ENCODE data around the gene KIF2A.
A peak's percentile ranks its signal among the peaks of the same experiment; 100 is the strongest.

The KIF2A gene

GRCh38 chr5:62333250-62333794 lies 27.3 kb downstream of the KIF2A start:
- TF ChIP-seq CTCF (conservative IDR thresholded peaks at IDR 0.05; ENCODE audit: low read depth, low read length), result no peak

GRCh38 chr5:62334082-62334481 lies 28.1 kb downstream of the KIF2A start:
- no peak for TF ChIP-seq CTCF (conservative IDR thresholded peaks at IDR 0.05; ENCODE audit: low read depth, low read length)
- no peak for DNase-seq (ENCODE audit: low read depth)
- H3K4me3 ChIP-seq (ENCODE audit: low read depth, low read length), result no peak overlapping the region

More at GRCh38 chr5:62333250-62333794, 27.3 kb downstream of the KIF2A start:
- DNase-seq (ENCODE audit: low read depth), result no peak
- no peak overlapping the region for H3K4me3 ChIP-seq (ENCODE audit: low read depth, low read length)

DNA sequence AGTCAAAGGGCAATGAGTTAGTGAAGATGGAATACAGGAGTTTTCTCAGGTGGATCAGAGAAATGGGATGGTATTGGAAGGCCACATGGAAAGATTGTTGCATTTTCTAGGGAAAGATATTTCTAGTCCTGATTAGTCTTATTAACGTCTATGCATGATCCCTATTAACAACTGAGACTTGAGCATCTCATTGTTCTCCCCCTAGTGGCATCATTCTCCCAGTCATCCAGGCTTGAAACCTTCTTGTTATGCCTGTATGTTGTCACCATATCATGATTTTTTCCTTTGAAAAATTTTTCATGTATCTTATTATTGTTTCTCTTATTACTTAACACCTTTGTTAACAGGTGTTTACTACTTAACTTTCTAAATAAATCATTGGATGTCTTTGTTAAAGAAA lies 34.4 kb downstream of the KIF2A start:
- peak; percentile 64 for TF ChIP-seq CTCF (conservative IDR thresholded peaks at IDR 0.05; ENCODE audit: low read depth, low read length)
- H3K4me3 ChIP-seq (ENCODE audit: low read depth, low read length), result no peak overlapping the region
- DNase-seq (ENCODE audit: low read depth), result peak; percentile 60

- no peak for DNase-seq (ENCODE audit: low read depth)
- no peak for TF ChIP-seq CTCF (conservative IDR thresholded peaks at IDR 0.05; ENCODE audit: low read depth, low read length)
- no peak overlapping the region for H3K4me3 ChIP-seq (ENCODE audit: low read depth, low read length)
Observed at GRCh38 chr5:62340979-62341378, 35.0 kb downstream of the KIF2A start.

DNA sequence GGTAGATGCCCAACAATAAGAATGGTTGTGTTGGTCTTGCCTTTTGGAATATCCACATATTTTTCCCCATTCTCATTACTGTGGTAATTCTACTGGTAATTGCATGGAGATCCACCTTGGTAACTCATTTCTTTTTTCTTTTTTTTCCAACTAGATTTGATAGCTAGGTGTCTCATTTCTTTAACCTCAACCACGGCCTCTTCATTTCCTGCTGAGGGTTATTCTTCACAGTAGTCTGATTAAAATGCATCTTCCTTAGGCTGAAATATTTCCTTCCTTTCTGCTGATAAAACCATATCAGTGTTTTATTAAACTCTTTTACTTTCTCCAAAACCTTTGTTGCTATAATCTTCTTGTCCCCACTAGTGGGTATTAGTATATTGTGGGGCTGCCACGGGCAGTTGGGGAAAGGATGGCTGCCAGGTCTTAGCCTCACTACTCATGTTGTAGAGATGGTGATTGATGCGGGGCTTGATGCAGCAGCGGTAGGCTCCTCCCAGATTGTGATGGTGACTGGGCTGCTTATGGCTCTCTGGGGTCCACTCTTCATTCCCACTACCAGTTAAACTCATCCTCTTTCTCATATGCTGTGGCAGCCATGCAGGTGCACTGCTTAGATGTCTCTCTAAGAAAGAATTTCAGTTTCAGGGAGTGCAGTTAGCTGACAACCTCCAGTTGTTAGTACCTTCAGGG lies 35.9 kb downstream of the KIF2A start:
- TF ChIP-seq CTCF (conservative IDR thresholded peaks at IDR 0.05; ENCODE audit: low read depth, low read length), result no peak
- no peak for DNase-seq (ENCODE audit: low read depth)

DNA sequence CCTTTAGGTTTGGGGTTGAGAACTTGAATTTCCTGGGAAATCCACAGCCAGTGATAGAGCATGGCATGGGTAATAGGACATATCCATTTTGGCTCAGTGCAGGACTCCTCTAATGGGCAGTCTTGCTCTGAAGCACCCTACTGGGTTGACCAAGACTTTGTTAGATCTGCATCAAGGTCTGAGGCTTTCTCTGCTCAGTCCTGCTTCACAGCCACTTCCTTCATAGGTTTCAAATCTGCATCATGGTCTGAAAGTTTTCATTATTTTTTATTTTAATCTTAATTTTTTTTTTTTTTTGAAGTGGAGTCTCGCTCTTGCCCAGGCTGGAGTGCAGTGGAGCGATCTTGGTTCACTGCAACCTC lies 36.5 kb downstream of the KIF2A start:
- no peak overlapping the region for H3K4me3 ChIP-seq (ENCODE audit: low read depth, low read length)
- DNase-seq (ENCODE audit: low read depth), result no peak
- TF ChIP-seq CTCF (conservative IDR thresholded peaks at IDR 0.05; ENCODE audit: low read depth, low read length), result no peak

More for the DNA sequence above, 35.9 kb downstream of the KIF2A start:
- H3K4me3 ChIP-seq (ENCODE audit: low read depth, low read length), result no peak overlapping the region

DNA sequence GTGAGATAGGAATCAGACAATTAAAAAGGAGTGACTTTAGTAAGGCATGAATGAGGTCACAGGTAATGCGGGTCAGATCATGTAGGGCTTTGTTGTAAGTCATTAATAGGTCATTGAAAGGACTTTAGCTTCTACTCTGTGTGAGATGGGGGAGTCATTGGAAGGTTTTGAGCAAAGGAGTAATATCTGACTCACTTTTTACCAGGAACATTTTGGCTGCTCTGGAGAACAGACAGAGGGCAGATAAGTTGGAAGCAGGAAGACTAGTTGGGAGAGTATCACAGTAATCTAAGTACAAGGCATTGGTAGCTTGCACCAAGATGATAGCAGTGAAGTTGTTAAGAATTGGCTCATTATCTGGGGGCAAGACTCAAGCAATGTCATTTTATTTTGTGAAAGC lies 37.4 kb downstream of the KIF2A start:
- DNase-seq (ENCODE audit: low read depth), result no peak
- H3K4me3 ChIP-seq (ENCODE audit: low read depth, low read length), result no peak overlapping the region
- TF ChIP-seq CTCF (conservative IDR thresholded peaks at IDR 0.05; ENCODE audit: low read depth, low read length), result no peak

Data from choroid plexus epithelial cell (primary cell).